WI38 (cell line): ENCODE results near the gene CDK14.
"Not testable (repeated sequence)": the region's sequence is repeated elsewhere in the genome, so short reads cannot be mapped to it uniquely, and the experiment has no call there.

Experiments used
- H3K4me3 ChIP-seq: 2 replicates; pipeline ENCODE4 v1.5.1; 2011; ENCODE audit warnings: low read depth, mild to moderate bottlenecking, control low read depth, low read length
- CTCF ChIP-seq: IDR thresholded peaks from 2 replicates; pipeline ENCODE4 v1.5.1; 2012; ENCODE audit warnings: low read depth, mild to moderate bottlenecking, control low read depth, low read length

The CDK14 gene

GRCh38 chr7:91168871-91169829 is 573.0 kb downstream of the CDK14 start:
- no peak overlapping the region for H3K4me3 ChIP-seq
- no peak for TF ChIP-seq CTCF

GRCh38 chr7:91169830-91170191 is 573.7 kb downstream of the CDK14 start:
- H3K4me3 ChIP-seq: no peak overlapping the region
- no peak for TF ChIP-seq CTCF

GRCh38 chr7:91173265-91173664 is 577.1 kb downstream of the CDK14 start:
- not testable (repeated sequence) for H3K4me3 ChIP-seq

GRCh38 chr7:91180746-91181145 is 584.6 kb downstream of the CDK14 start:
- H3K4me3 ChIP-seq: no peak overlapping the region
- no peak for TF ChIP-seq CTCF

GRCh38 chr7:91181949-91182348 is 585.8 kb downstream of the CDK14 start:
- no peak for TF ChIP-seq CTCF
- H3K4me3 ChIP-seq: no peak overlapping the region

- no peak overlapping the region for H3K4me3 ChIP-seq
- no peak for TF ChIP-seq CTCF
Measured at GRCh38 chr7:91182819-91183764, 587.0 kb downstream of the CDK14 start.

- H3K4me3 ChIP-seq: no peak overlapping the region
- no peak for TF ChIP-seq CTCF
Measured at GRCh38 chr7:91185771-91186170, 589.6 kb downstream of the CDK14 start.
